GM18502 (cell line): ENCODE data around the gene CBFA2T3.

Experiments
- ATAC-seq: cut with Tn5 transposase; IDR thresholded peaks from one replicate; pipeline ENCODE4 v1.9.1; 2021; ENCODE audit warnings: mild to moderate bottlenecking; ENCODE audit not compliant: unreplicated experiment, poor library complexity

CBFA2T3 gene

GRCh38 chr16:88915639-88916327, 61.2 kb downstream of the CBFA2T3 start:
- no peak for ATAC-seq

- no peak for ATAC-seq
Measured at GRCh38 chr16:88914750-88915368, 62.1 kb downstream of the CBFA2T3 start.

GRCh38 chr16:88913870-88914269, 63.1 kb downstream of the CBFA2T3 start:
- no peak for ATAC-seq

- no peak for ATAC-seq
Measured at GRCh38 chr16:88913001-88913612, 63.9 kb downstream of the CBFA2T3 start.

GRCh38 chr16:88912556-88912955, 64.5 kb downstream of the CBFA2T3 start:
- ATAC-seq: no peak

GRCh38 chr16:88911946-88912310, 65.1 kb downstream of the CBFA2T3 start:
- no peak for ATAC-seq

- no peak for ATAC-seq
Measured at GRCh38 chr16:88911136-88911945, 65.7 kb downstream of the CBFA2T3 start.

GRCh38 chr16:88910284-88911135, 66.5 kb downstream of the CBFA2T3 start:
- ATAC-seq: no peak

- ATAC-seq: no peak
Measured at GRCh38 chr16:88909431-88910210, 67.4 kb downstream of the CBFA2T3 start.

- no peak for ATAC-seq
Measured at GRCh38 chr16:88908307-88908706, 68.7 kb downstream of the CBFA2T3 start.

- no peak for ATAC-seq
Measured at GRCh38 chr16:88907768-88908167, 69.2 kb downstream of the CBFA2T3 start.

- no peak for ATAC-seq
Measured at GRCh38 chr16:88906535-88907105, 70.4 kb downstream of the CBFA2T3 start.

GRCh38 chr16:88906020-88906419, 71.0 kb downstream of the CBFA2T3 start:
- ATAC-seq: no peak

- no peak for ATAC-seq
Measured at GRCh38 chr16:88905563-88905962, 71.4 kb downstream of the CBFA2T3 start.

GRCh38 chr16:88904676-88905365, 72.2 kb downstream of the CBFA2T3 start:
- ATAC-seq: no peak

- no peak for ATAC-seq
Measured at GRCh38 chr16:88903267-88903666, 73.7 kb downstream of the CBFA2T3 start.

GRCh38 chr16:88902744-88903143, 74.3 kb downstream of the CBFA2T3 start:
- ATAC-seq: no peak

GRCh38 chr16:88901718-88902337, 75.2 kb downstream of the CBFA2T3 start:
- no peak for ATAC-seq
